Activated gamma-delta T cell (primary cell): ENCODE data around the gene ATP2B3.
A peak's percentile ranks its signal among the peaks of the same experiment; 100 is the strongest.
"Not testable (repeated sequence)": the region's sequence is repeated elsewhere in the genome, so short reads cannot be mapped to it uniquely, and the experiment has no call there.

ENCODE experiments used
- DNase-seq: peaks from one replicate; lab custom pipeline; 2025; lab: John Stamatoyannopoulos, UW

Gene ATP2B3

GRCh38 chrX:153595859-153596857, 78.7 kb downstream of the ATP2B3 start:
- no peak for DNase-seq

GRCh38 chrX:153596981-153597750, 79.7 kb downstream of the ATP2B3 start:
- DNase-seq: no peak

- DNase-seq: no peak
These were observed 81.2 kb downstream of the ATP2B3 start, which contains the start of gene CCNQ for GRCh38 chrX:153598541-153599191. Gene CCNQ, minus strand, starts transcription at chrX:153599139. Its CDS starts 66 bp downstream, at chrX:153599073.

- DNase-seq: peak; percentile 81
These were observed 82.0 kb downstream of the ATP2B3 start for GRCh38 chrX:153599192-153600031.

- DNase-seq: no peak
These were observed 82.6 kb downstream of the ATP2B3 start for GRCh38 chrX:153600032-153600373.

GRCh38 chrX:153600921-153601320, 83.5 kb downstream of the ATP2B3 start:
- DNase-seq: no peak

GRCh38 chrX:153601511-153602110, 84.2 kb downstream of the ATP2B3 start:
- DNase-seq: no peak

- no peak for DNase-seq
These were observed 85.2 kb downstream of the ATP2B3 start for GRCh38 chrX:153602601-153603000.

- no peak for DNase-seq
These were observed 85.8 kb downstream of the ATP2B3 start for GRCh38 chrX:153603131-153603656.

- DNase-seq: not testable (repeated sequence)
These were observed 87.4 kb downstream of the ATP2B3 start for GRCh38 chrX:153604666-153605380.

- DNase-seq: no peak
These were observed 89.1 kb downstream of the ATP2B3 start for GRCh38 chrX:153606503-153606902.

GRCh38 chrX:153608376-153608775, 90.9 kb downstream of the ATP2B3 start:
- DNase-seq: no peak

GRCh38 chrX:153608806-153609205, 91.4 kb downstream of the ATP2B3 start:
- DNase-seq: no peak

GRCh38 chrX:153609917-153610835, 92.7 kb downstream of the ATP2B3 start:
- DNase-seq: peak; percentile 56

GRCh38 chrX:153610836-153611213, 93.4 kb downstream of the ATP2B3 start:
- no peak for DNase-seq

GRCh38 chrX:153611298-153612095, 94.1 kb downstream of the ATP2B3 start:
- no peak for DNase-seq

GRCh38 chrX:153612413-153612812, 95.0 kb downstream of the ATP2B3 start:
- DNase-seq: no peak

- no peak for DNase-seq
These were observed 97.4 kb downstream of the ATP2B3 start for GRCh38 chrX:153614818-153615217.
